ENCODE results near the gene ITPR1.

DNA sequence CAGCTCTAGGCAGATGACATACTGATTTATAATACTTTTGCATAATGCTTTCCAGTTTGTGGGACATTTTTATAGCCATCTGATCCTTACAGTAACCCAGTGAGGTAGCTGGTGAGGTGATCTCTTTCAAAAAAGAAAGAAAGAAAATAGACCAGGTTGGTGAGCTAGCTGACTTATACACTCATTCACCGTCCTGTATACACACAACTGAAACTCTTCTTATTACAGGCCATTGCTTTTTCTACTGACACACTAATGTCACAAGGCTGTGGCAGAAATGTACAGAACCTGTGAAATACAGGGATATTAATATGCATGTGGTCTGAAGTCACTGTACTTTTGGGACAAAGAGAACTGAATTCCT is 335.9 kb downstream of the ITPR1 start:
- TF ChIP-seq FOXA1 (IDR thresholded peaks at IDR 0.05), result no peak
- TF ChIP-seq CTCF (IDR thresholded peaks at IDR 0.05; ENCODE audit: low read depth, low read length, missing input control), result no peak
